HL-60 (cell line): ENCODE measurements around the gene MDH1.
"Not testable (repeated sequence)": the region's sequence is repeated elsewhere in the genome, so short reads cannot be mapped to it uniquely, and the experiment has no call there.

Source experiments
- DNase-seq, 2 experiments: peaks; one replicate each; pipeline ENCODE4 v3.0.0-alpha.2; 2010 to 2020; ENCODE audit warnings: low read depth in 1 of 2, low spot score in 1 of 2
- H3K27ac ChIP-seq: fragments of 250-450 bp; sonication (Bioruptor Pico); replicated peaks from 2 replicates; pipeline ENCODE4 v1.5.1; 2020; ENCODE audit warnings: mild to moderate bottlenecking, moderate library complexity
- H3K27me3 ChIP-seq: fragments of 250-450 bp; sonication (Bioruptor Pico); 2 replicates; pipeline ENCODE4 v1.5.1; 2021; ENCODE audit warnings: mild to moderate bottlenecking, moderate library complexity; ENCODE audit not compliant: insufficient read depth, poor library complexity, severe bottlenecking
- H3K4me3 ChIP-seq: replicated peaks from 2 replicates; pipeline ENCODE4 v1.5.1; 2011; ENCODE audit warnings: mild to moderate bottlenecking, control low read depth, low read length; ENCODE audit not compliant: insufficient read depth
- GABPA ChIP-seq: IDR thresholded peaks from 2 replicates; pipeline ENCODE4 v1.6.1; 2012; ENCODE audit warnings: low read depth
- POLR2AphosphoS5 ChIP-seq: IDR thresholded peaks from 2 replicates; pipeline ENCODE4 v1.6.1; 2012; ENCODE audit warnings: low read depth
- SPI1 ChIP-seq: IDR thresholded peaks from 2 replicates; pipeline ENCODE4 v1.6.1; 2012; ENCODE audit warnings: low read depth, mild to moderate bottlenecking, borderline replicate concordance
- TF ChIP-seq, protein P1 (sequence below): IDR thresholded peaks from one replicate; pipeline ENCODE4 v1.5.1; 2011; ENCODE audit warnings: low read length, control low read depth, inconsistent platforms; ENCODE audit not compliant: insufficient read depth
- TF ChIP-seq, protein P2 (sequence below): IDR thresholded peaks from 2 replicates; pipeline ENCODE4 v1.6.1; 2012; ENCODE audit warnings: low read depth; ENCODE audit not compliant: insufficient replicate concordance

Gene MDH1

DNA sequence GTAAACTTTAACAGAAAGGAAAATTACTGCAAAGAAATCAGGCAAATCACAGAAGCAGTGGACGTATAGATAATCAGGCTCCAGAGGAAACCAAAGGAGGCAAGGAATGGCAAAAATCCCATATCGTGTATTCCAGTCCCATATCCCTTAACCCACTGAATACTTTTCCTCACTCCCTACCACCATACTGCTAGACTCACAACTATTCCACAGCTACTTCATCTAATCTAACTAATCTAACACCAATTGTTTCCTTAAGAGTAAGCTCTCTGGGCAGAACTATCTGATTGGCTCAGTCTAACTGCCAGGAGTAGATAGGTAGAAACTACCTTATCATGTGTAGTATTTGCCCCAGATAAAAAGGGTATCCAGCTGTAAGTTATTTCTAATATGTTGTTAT, 16.8 kb upstream of the MDH1 start:
- Histone ChIP-seq H3K27me3 (no peaks in the 10 kb centered on the region), H3K4me3 (no peak overlapping the region), H3K27ac (no peak overlapping the region)
- DNase-seq: no peak
- TF ChIP-seq, protein P1, sequence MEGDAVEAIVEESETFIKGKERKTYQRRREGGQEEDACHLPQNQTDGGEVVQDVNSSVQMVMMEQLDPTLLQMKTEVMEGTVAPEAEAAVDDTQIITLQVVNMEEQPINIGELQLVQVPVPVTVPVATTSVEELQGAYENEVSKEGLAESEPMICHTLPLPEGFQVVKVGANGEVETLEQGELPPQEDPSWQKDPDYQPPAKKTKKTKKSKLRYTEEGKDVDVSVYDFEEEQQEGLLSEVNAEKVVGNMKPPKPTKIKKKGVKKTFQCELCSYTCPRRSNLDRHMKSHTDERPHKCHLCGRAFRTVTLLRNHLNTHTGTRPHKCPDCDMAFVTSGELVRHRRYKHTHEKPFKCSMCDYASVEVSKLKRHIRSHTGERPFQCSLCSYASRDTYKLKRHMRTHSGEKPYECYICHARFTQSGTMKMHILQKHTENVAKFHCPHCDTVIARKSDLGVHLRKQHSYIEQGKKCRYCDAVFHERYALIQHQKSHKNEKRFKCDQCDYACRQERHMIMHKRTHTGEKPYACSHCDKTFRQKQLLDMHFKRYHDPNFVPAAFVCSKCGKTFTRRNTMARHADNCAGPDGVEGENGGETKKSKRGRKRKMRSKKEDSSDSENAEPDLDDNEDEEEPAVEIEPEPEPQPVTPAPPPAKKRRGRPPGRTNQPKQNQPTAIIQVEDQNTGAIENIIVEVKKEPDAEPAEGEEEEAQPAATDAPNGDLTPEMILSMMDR: no peak
- no peak for TF ChIP-seq SPI1
- TF ChIP-seq, protein P2, sequence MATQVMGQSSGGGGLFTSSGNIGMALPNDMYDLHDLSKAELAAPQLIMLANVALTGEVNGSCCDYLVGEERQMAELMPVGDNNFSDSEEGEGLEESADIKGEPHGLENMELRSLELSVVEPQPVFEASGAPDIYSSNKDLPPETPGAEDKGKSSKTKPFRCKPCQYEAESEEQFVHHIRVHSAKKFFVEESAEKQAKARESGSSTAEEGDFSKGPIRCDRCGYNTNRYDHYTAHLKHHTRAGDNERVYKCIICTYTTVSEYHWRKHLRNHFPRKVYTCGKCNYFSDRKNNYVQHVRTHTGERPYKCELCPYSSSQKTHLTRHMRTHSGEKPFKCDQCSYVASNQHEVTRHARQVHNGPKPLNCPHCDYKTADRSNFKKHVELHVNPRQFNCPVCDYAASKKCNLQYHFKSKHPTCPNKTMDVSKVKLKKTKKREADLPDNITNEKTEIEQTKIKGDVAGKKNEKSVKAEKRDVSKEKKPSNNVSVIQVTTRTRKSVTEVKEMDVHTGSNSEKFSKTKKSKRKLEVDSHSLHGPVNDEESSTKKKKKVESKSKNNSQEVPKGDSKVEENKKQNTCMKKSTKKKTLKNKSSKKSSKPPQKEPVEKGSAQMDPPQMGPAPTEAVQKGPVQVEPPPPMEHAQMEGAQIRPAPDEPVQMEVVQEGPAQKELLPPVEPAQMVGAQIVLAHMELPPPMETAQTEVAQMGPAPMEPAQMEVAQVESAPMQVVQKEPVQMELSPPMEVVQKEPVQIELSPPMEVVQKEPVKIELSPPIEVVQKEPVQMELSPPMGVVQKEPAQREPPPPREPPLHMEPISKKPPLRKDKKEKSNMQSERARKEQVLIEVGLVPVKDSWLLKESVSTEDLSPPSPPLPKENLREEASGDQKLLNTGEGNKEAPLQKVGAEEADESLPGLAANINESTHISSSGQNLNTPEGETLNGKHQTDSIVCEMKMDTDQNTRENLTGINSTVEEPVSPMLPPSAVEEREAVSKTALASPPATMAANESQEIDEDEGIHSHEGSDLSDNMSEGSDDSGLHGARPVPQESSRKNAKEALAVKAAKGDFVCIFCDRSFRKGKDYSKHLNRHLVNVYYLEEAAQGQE: no peak
- TF ChIP-seq POLR2AphosphoS5: no peak
- TF ChIP-seq GABPA: no peak

DNA sequence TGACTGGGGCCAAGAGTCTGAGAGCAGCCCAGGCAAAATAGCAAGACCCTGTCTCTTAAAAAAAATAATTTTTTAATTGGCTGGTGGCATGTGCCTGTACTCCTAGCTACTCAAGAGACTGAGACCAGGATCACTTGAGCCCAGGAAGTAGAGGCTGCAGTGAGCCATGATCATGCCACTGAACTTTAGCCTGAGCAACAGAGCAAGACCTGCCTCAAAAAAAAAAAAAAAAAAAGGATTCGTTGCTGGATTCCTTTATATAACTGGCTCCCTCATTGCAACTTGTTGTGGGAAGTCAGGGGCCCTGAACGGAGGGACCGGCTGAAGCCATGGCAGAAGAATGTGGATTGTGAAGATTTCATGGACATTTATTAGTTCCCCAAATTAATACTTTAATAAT, 15.7 kb upstream of the MDH1 start:
- H3K4me3 ChIP-seq, H3K27ac ChIP-seq, DNase-seq, H3K27me3 ChIP-seq: not testable (repeated sequence)

DNA sequence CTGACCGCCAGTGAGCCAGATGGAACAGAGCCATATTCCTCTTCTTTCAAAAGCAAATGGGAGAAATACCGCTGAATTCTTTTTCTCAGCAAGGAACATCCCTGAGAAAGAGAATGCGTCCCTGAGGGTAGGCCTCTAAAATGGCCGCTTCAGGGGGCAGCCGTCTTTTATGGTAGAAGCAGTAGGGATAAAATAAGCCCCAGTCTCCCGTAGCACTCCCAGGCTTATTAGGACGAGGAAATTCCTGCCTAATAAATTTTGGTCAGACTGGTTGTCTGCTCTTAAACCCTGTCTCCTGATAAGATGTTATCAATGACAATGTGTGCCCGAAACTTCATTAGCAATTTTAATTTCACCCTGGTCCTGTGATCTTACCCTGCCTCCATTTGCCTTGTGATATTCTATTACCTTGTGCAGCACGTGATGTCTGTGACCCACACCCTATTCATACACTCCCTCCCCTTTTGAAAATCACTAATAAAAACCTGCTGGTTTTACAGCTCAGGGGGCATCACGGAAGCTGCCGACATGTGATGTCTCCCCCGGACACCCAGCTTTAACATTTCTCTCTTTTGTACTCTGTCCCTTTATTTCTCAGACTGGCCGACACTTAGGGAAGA, 14.9 kb upstream of the MDH1 start:
- H3K4me3 ChIP-seq: not testable (repeated sequence)

DNA sequence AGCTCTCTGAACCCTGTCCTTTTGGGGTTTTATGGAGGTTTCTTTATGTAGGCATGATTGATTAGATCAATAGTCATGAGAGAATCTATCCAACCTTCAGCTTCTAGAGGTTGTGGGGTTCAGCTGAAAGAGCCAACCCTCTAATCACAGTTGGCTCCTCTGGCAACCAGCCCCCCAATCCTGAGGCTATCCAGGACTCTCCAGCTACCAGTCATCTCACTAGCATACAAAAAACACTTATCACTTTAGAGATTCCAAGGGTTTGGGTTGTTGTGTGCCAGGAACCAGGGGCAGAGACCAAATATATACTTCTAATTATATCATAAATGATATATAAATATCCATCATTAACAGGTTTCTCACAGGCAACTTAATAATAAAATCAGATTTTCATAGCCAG, 12.2 kb upstream of the MDH1 start:
- Histone ChIP-seq H3K27me3 (no peaks in the 10 kb centered on the region), H3K27ac (no peak overlapping the region), H3K4me3 (no peak overlapping the region)
- DNase-seq: no peak
- TF ChIP-seq POLR2AphosphoS5 (no peak), GABPA (no peak), SPI1 (no peak)
- TF ChIP-seq, protein P2: no peak
- TF ChIP-seq, protein P1: no peak

More for the DNA sequence above, 14.9 kb upstream of the MDH1 start:
- H3K27me3 ChIP-seq, DNase-seq, H3K27ac ChIP-seq: not testable (repeated sequence)

DNA sequence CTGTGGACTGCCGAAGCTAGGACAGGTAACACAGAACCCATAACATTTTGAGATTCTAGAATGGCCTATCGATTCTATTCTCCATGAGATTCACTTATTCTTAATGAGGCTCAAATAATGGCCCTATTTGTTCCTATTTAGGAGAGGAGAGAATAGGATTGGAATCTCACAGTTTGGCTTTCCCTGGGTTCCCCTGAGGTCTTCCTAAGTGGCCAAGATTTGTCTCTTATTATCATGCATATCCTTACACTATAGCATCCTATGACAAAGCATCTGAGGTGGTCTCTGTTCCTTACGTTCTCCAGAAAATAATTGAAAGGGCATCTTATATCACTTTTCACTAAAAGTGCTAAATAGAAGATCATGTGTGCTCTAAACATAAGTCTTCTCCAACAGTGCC, 10.0 kb upstream of the MDH1 start:
- Histone ChIP-seq H3K27me3 (no peaks in the 10 kb centered on the region), H3K27ac (no peak overlapping the region), H3K4me3 (no peak overlapping the region)
- TF ChIP-seq GABPA: no peak
- DNase-seq: no peak
